Activated CD4-positive, CD25-positive, alpha-beta regulatory T cell treated with anti-CD3 and anti-CD28 coated beads, Interleukin-2, amount 50 U/mL, for 24 hours (primary cell): ENCODE data around the gene OTOP2.
"Not testable (repeated sequence)": the region's sequence is repeated elsewhere in the genome, so short reads cannot be mapped to it uniquely, and the experiment has no call there.

Experiments used
- ATAC-seq, 2 donors: fragments of 150-1000 bp; cut with Tn5 transposase; one replicate each; pipeline ENCODE4 v1.10.0; 2021; ENCODE audit warnings: mild to moderate bottlenecking in 1 of 2, moderate library complexity in 1 of 2

Gene OTOP2

GRCh38 chr17:74901353-74902135 is 22.5 kb upstream of the OTOP2 start:
- ATAC-seq, result no peak

GRCh38 chr17:74903034-74903433 is 21.0 kb upstream of the OTOP2 start:
- ATAC-seq, result no peak

- no peak for ATAC-seq
Observed at GRCh38 chr17:74903671-74904070, 20.4 kb upstream of the OTOP2 start.

- no peak for ATAC-seq
Observed at GRCh38 chr17:74904687-74905409, 19.2 kb upstream of the OTOP2 start.

- not testable (repeated sequence) for ATAC-seq
Observed at GRCh38 chr17:74906214-74906793, 17.8 kb upstream of the OTOP2 start.

- ATAC-seq, result no peak
Observed at GRCh38 chr17:74907012-74907411, 17.1 kb upstream of the OTOP2 start.

GRCh38 chr17:74909097-74909496 is 15.0 kb upstream of the OTOP2 start:
- not testable (repeated sequence) for ATAC-seq

GRCh38 chr17:74911423-74911822 is 12.7 kb upstream of the OTOP2 start:
- not testable (repeated sequence) for ATAC-seq

GRCh38 chr17:74916136-74916850 is 7.8 kb upstream of the OTOP2 start:
- no peak for ATAC-seq

GRCh38 chr17:74916851-74917199 is 7.2 kb upstream of the OTOP2 start:
- no peak for ATAC-seq

- ATAC-seq, result no peak
Observed at GRCh38 chr17:74917430-74917829, 6.6 kb upstream of the OTOP2 start.

GRCh38 chr17:74918906-74919305 is 5.2 kb upstream of the OTOP2 start:
- ATAC-seq, result no peak

- ATAC-seq, result no peak
Observed at GRCh38 chr17:74919440-74920305, 4.4 kb upstream of the OTOP2 start.

GRCh38 chr17:74920306-74920620 is 3.8 kb upstream of the OTOP2 start:
- ATAC-seq, result no peak

- ATAC-seq, result no peak
Observed at GRCh38 chr17:74920642-74921025, 3.4 kb upstream of the OTOP2 start.

- no peak for ATAC-seq
Observed at GRCh38 chr17:74921026-74921681, 2.9 kb upstream of the OTOP2 start.

GRCh38 chr17:74921769-74922168 is 2.3 kb upstream of the OTOP2 start:
- ATAC-seq, result no peak

- no peak for ATAC-seq
Observed at GRCh38 chr17:74922172-74922571, 1.9 kb upstream of the OTOP2 start.

- ATAC-seq, result peak; percentile 21 to 42
Observed at GRCh38 chr17:74922694-74923537, 1.2 kb upstream of the OTOP2 start, which contains the start of gene USH1G. USH1G (minus strand) TSS chr17:74923255; CDS start chr17:74923073, 182 bp downstream.

- peak; percentile 49 to 53 for ATAC-seq
Observed at GRCh38 chr17:74923538-74924249, 379 bp upstream of the OTOP2 start.
